Nephron progenitor cell (in vitro differentiated cells): ENCODE measurements around the gene PLA2G6.

ENCODE experiments used
- DNase-seq: peaks from one replicate; pipeline ENCODE4 v3.0.0; 2021
- H3K27ac Mint-ChIP-seq: 2 replicates; pipeline ENCODE4 v1.8.0; 2021; ENCODE audit warnings: mild to moderate bottlenecking, moderate library complexity, mixed read lengths
- H3K27me3 Mint-ChIP-seq: 2 replicates; pipeline ENCODE4 v1.8.0; 2021; ENCODE audit warnings: mild to moderate bottlenecking, low read depth, mixed read lengths; ENCODE audit not compliant: poor library complexity
- H3K36me3 Mint-ChIP-seq: 2 replicates; pipeline ENCODE4 v1.8.0; 2021; ENCODE audit warnings: low read depth, mixed read lengths
- H3K4me1 Mint-ChIP-seq: 2 replicates; pipeline ENCODE4 v1.8.0; 2021; ENCODE audit warnings: mixed read lengths
- H3K4me3 Mint-ChIP-seq: 2 replicates; pipeline ENCODE4 v1.8.0; 2021; ENCODE audit warnings: mild to moderate bottlenecking, moderate library complexity, mixed read lengths
- H3K9me3 Mint-ChIP-seq: 2 replicates; pipeline ENCODE4 v1.8.0; 2021; ENCODE audit warnings: mild to moderate bottlenecking, moderate library complexity, mixed read lengths
- TF ChIP-seq, protein P1 (sequence below): fragments of 200-600 bp; sonication (generic); IDR thresholded peaks from 2 replicates; pipeline ENCODE4 v1.5.0; 2021; ENCODE audit warnings: antibody characterized with exemption

Gene PLA2G6

DNA sequence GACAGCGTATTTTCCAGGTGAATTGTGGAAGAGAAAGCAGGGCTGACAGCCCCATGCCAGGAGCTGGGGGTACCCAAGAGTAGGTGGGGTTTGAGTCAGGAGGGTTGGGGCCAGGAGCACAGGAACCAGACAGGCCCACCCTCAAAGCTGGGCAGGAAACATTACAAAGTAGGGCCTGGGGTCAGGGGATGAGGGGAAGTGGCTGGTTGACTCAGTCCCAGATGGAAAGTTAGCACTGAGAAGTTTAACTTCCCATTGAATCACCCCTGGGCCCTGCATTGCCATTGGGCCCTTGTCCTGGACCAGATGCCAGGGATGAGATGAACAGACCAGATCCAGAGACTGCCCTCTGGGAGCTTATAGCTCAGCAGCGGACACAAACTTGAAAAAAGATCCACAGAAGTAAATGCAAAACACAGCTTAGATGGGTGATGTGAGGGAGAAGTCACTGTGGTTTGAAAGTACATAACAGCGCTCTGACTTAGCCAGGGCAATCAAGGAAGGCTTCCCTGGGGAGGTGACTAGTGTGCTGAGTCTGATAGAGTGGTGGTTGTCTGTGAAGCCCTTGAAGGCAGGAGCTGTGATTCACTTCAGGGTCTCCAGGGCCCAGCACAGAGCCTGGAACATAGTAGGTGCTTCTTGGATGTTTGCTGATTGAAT is 22.4 kb upstream of the PLA2G6 start:
- Mint-ChIP-seq H3K27ac (no peak overlapping the region), H3K4me3 (no peak overlapping the region), H3K36me3 (no peaks in the 10 kb centered on the region), H3K4me1 (peaks cover 27% of the 10 kb centered on the region), H3K27me3 (peaks cover 9% of the 10 kb centered on the region), H3K9me3 (no peaks in the 10 kb centered on the region)
- no peak for DNase-seq
- TF ChIP-seq, protein P1, sequence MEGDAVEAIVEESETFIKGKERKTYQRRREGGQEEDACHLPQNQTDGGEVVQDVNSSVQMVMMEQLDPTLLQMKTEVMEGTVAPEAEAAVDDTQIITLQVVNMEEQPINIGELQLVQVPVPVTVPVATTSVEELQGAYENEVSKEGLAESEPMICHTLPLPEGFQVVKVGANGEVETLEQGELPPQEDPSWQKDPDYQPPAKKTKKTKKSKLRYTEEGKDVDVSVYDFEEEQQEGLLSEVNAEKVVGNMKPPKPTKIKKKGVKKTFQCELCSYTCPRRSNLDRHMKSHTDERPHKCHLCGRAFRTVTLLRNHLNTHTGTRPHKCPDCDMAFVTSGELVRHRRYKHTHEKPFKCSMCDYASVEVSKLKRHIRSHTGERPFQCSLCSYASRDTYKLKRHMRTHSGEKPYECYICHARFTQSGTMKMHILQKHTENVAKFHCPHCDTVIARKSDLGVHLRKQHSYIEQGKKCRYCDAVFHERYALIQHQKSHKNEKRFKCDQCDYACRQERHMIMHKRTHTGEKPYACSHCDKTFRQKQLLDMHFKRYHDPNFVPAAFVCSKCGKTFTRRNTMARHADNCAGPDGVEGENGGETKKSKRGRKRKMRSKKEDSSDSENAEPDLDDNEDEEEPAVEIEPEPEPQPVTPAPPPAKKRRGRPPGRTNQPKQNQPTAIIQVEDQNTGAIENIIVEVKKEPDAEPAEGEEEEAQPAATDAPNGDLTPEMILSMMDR = no peak

DNA sequence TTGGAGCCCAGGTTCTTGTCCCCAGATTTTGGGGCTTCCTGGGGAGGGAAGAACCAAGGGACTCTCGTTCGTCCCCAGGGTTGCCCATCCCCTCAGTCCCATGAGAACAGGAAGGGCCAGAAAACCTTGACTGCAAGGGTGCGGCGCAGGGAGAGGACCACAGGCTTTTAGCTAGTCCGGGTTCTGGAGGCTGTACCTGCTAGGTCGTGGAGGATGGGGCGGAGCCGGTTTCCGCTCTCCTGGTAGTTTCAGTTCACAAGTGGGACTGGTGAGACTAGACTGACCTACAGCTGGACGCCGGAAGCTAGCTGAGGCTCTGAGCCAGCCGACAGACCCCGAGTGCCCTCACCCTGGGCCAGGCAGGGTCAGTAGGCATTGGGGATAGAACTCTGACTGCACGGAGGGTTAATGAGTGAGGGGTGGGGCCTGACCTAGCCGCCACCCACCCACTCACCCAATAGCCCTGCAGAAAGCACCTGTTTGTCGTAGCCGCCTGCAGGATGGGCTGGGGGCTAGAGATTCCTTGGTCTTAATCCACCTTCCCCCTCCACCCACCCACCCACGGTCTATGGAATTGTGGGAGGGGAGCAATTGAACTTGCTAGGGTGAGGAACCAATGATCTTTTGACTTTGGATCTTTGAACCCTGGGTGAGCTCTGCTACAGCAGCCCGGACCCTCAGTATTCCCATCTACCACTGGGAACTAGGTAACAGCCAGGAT is 21.6 kb upstream of the PLA2G6 start:
- peaks cover 5% of the 10 kb centered on the region for H3K27me3 Mint-ChIP-seq
- H3K9me3 Mint-ChIP-seq = no peaks in the 10 kb centered on the region
- DNase-seq = peak; percentile 42
- H3K27ac Mint-ChIP-seq = no peak overlapping the region
- no peaks in the 10 kb centered on the region for H3K36me3 Mint-ChIP-seq
- TF ChIP-seq, protein P1 = no peak
- H3K4me1 Mint-ChIP-seq = peaks cover 27% of the 10 kb centered on the region
- H3K4me3 Mint-ChIP-seq = peak overlapping the region; percentile 82

DNA sequence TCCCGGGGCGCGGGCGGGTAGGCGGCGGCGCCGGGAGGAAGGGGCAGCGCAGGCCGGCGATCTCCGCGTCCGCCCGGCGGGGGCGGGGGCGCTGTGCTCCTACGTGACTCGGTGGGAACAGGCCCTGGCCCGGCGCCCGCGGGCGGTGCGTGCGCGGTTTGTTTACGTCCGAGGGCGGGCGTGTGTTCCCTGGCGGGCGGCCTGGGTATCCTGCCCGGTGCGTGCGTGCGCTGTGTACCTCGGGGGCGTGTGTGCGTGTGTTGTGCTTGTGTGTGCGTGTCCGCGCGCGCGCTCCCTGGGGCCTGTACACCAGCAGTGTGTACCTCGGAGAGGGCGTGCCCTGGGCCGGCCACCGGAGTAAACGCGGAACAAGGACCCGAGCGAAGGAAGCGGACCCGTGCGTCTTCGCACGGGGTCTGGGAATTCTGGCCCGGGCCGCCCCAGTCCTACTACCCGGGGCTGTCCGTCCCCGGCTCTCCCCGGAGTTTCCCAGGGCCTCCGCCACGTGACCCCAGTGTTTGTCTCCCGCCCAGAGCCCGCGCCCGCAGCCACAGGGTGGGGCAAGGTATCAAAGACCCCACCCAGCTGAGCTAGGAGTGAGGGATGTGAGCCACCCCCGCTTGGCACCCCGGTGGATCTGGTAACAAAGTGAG is 20.9 kb upstream of the PLA2G6 start:
- Mint-ChIP-seq H3K27ac (no peak overlapping the region), H3K4me1 (peaks cover 27% of the 10 kb centered on the region), H3K9me3 (no peaks in the 10 kb centered on the region), H3K4me3 (peak overlapping the region; percentile 82), H3K36me3 (no peaks in the 10 kb centered on the region), H3K27me3 (peaks cover 5% of the 10 kb centered on the region)
- TF ChIP-seq, protein P1 = no peak
- peak; percentile 68 for DNase-seq

DNA sequence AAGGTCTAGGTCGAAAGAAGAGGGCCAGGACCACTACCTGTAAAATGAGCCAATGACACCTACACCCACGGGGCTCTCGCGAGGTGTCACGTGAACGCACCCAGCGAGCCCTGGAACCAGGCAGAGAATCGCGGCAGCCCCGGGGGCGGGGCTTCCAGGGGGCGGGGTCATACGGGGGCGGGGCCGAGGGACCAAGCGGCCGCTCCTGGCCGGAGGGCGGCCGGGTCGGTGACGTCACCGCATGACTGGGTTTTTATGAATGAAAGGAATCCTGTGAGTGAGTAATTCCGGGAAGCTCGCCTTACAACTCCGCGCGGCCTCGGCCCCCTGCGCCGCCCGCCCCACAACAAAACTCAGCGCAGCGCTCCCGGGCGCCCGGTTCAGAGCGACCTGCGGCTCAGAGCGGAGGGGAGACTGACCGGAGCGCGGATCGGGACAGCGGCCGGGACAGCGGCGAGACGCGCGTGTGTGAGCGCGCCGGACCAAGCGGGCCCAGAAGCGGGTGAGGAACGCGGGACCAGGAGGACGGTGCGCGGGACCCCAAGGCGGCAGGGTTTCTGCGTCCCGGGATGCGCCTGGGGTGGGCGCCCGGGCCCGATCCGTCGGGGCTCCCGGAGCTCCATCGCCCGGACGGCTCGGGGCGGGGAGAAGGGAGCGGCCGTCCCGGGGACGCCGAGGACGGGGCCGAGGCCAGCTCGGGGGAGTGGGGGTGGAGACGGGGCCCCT is 20.2 kb upstream of the PLA2G6 start, which contains the start of gene MAFF:
TSS of gene MAFF (plus strand) at position 284 of the 726 bp plus-strand sequence. CDS start 11,860 bp downstream, outside the sequence.
- H3K27me3 Mint-ChIP-seq = peaks cover 5% of the 10 kb centered on the region

DNA sequence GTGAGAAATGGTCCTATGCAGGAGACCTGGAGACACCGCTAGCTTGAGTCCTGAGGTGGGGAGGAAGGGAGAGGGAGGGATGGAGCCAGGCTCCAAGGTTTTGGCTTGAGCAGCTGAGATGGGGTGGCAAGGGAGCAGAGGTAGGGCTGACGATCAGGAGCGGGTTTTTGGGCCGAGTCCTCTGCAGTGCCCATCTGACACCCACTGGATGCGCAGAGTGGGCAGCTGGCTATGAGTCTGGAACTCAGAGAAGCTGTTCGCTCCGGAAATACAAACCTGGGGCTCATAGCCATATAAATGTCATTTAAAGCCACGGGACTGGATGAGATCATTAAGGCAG is 19.7 kb upstream of the PLA2G6 start:
- Mint-ChIP-seq H3K36me3 (no peaks in the 10 kb centered on the region), H3K9me3 (no peaks in the 10 kb centered on the region), H3K27me3 (peaks cover 5% of the 10 kb centered on the region), H3K27ac (no peak overlapping the region), H3K4me1 (peaks cover 27% of the 10 kb centered on the region), H3K4me3 (peak overlapping the region; percentile 85)
- TF ChIP-seq, protein P1 = no peak
- no peak for DNase-seq

More for the DNA sequence above, 20.2 kb upstream of the PLA2G6 start, which contains the start of gene MAFF:
- H3K4me3 Mint-ChIP-seq = peak within 1 kb of the TSS; percentile 85
- peak; percentile 96 for DNase-seq
- H3K36me3 Mint-ChIP-seq = no peaks in the 10 kb centered on the region
- peak within 1 kb of the TSS; percentile 88 for H3K27ac Mint-ChIP-seq
- TF ChIP-seq, protein P1 = no peak
- peaks cover 27% of the 10 kb centered on the region for H3K4me1 Mint-ChIP-seq
- no peaks in the 10 kb centered on the region for H3K9me3 Mint-ChIP-seq
